Prostate gland (tissue), 2 donors: ENCODE measurements around the gene PLA2G12A.
A peak's percentile ranks its signal among the peaks of the same experiment; 100 is the strongest.

ENCODE experiments used
- POLR2A ChIP-seq: fragments of 450-650 bp; IDR thresholded peaks from one replicate; pipeline ENCODE4 v1.6.1; 2016; ENCODE audit warnings: antibody characterized with exemption, mild to moderate bottlenecking
- POLR2AphosphoS5 ChIP-seq: sonication (generic); formaldehyde crosslinking; IDR thresholded peaks from one replicate; pipeline ENCODE4 v1.6.1; 2017; ENCODE audit warnings: antibody characterized with exemption
- TF ChIP-seq, protein P1 (sequence below), 4 experiments: fragments of 200-600 bp in 2 of 4; fragments of 450-650 bp in 2 of 4; sonication (generic) in 2 of 4; IDR thresholded peaks; 1 replicate in 3 of 4; 2 replicates in 1 of 4; pipeline ENCODE4 v1.5.1; 2016 to 2019; ENCODE audit warnings: antibody characterized with exemption in 4 of 4, mild to moderate bottlenecking in 2 of 4, moderate library complexity in 2 of 4

DNA sequence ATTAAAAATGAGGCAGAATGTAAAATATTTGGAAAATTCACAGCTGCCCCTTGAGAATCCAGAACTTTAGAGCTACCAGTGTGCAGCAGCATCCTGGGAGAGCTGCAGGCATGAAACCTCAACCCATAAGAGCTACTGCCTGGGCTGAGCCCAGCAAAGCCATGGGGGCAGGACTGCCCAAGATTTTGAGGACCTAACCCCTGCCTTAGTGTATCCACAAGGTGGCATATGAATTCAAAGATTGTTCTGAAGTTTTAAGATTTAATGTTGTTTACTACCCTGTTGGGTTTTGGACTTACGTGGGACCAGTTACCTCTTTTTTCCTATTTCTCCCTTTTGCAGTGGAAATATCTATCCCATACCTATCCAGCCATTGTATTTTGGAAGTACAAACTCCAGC is 53.0 kb downstream of the PLA2G12A start:
- TF ChIP-seq, protein P1, sequence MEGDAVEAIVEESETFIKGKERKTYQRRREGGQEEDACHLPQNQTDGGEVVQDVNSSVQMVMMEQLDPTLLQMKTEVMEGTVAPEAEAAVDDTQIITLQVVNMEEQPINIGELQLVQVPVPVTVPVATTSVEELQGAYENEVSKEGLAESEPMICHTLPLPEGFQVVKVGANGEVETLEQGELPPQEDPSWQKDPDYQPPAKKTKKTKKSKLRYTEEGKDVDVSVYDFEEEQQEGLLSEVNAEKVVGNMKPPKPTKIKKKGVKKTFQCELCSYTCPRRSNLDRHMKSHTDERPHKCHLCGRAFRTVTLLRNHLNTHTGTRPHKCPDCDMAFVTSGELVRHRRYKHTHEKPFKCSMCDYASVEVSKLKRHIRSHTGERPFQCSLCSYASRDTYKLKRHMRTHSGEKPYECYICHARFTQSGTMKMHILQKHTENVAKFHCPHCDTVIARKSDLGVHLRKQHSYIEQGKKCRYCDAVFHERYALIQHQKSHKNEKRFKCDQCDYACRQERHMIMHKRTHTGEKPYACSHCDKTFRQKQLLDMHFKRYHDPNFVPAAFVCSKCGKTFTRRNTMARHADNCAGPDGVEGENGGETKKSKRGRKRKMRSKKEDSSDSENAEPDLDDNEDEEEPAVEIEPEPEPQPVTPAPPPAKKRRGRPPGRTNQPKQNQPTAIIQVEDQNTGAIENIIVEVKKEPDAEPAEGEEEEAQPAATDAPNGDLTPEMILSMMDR (IDR thresholded peaks at IDR 0.05) = peak in 1 of 4 experiments; percentile 22
- TF ChIP-seq POLR2A (no peak), POLR2AphosphoS5 (no peak)
